ENCODE results near the gene FRYL.
A peak's percentile ranks its signal among the peaks of the same experiment; 100 is the strongest.
"Not testable (repeated sequence)": the region's sequence is repeated elsewhere in the genome, so short reads cannot be mapped to it uniquely, and the experiment has no call there.

Gene FRYL

GRCh38 chr4:48761286-48761685, 18.8 kb downstream of the FRYL start:
- Histone ChIP-seq H3K36me3 (ENCODE audit: control insufficient read depth, insufficient read depth, low read length, severe bottlenecking) (no peaks in the 10 kb centered on the region), H3K9me3 (ENCODE audit: control insufficient read depth, low read length) (no peaks in the 10 kb centered on the region), H3K4me1 (ENCODE audit: control insufficient read depth, insufficient read depth, low read length) (no peaks in the 10 kb centered on the region), H3K4me3 (ENCODE audit: low read length) (no peak overlapping the region), H3K27me3 (replicated peaks; ENCODE audit: control insufficient read depth, insufficient read depth, low read length) (no peaks in the 10 kb centered on the region), H3K9ac (ENCODE audit: low read length) (no peak overlapping the region)
- DNase-seq (ENCODE audit: low read depth): no peak

DNA sequence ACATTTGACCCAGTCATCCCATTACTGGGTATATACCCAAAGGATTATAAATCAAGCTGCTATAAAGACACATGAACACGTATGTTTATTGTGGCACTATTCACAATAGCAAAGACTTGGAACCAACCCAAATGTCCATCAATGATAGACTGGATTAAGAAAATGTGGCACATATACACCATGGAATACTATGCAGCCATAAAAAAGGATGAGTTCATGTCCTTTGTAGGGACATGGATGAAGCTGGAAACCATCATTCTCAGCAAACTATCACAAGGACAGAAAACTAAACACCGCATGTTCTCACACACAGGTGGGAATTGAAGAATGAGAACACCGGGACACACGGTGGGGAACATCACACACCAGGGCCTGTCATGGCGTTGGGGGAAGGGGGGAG, 21.4 kb downstream of the FRYL start:
- not testable (repeated sequence) for H3K36me3 ChIP-seq (ENCODE audit: control insufficient read depth, insufficient read depth, low read length, severe bottlenecking); H3K4me3 ChIP-seq (ENCODE audit: low read length); H3K9me3 ChIP-seq (ENCODE audit: control insufficient read depth, low read length); DNase-seq (ENCODE audit: low read depth); H3K9ac ChIP-seq (ENCODE audit: low read length); H3K27me3 ChIP-seq (replicated peaks; ENCODE audit: control insufficient read depth, insufficient read depth, low read length); H3K4me1 ChIP-seq (ENCODE audit: control insufficient read depth, insufficient read depth, low read length)

DNA sequence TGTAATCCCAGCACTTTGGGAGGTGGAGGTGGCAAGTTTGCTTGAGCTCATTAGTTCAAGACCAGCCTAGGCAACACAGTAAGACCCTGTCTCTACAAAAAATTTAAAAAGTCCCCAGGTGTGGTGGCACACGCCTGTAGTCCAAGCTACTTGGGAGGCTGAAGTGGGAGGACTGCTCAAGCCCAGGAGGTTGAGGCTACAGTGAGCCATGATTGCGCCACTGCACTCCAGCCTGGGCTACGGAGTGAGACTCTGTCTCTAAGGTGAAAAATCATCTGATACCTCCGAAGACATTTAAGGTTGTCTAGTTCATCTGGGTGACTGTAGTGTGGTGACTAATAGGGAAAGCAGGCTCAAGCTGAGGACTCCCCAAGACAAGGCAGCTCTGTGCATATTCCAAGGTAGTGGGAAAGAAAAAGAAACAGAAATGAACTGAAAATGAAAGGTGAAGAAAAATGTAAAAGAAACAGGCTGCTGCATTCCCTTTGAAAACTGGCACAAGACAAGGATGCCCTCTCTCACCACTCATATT, 23.3 kb downstream of the FRYL start:
- Histone ChIP-seq H3K9ac (ENCODE audit: low read length) (no peak overlapping the region), H3K36me3 (ENCODE audit: control insufficient read depth, insufficient read depth, low read length, severe bottlenecking) (no peaks in the 10 kb centered on the region), H3K9me3 (ENCODE audit: control insufficient read depth, low read length) (no peaks in the 10 kb centered on the region), H3K27me3 (replicated peaks; ENCODE audit: control insufficient read depth, insufficient read depth, low read length) (no peaks in the 10 kb centered on the region), H3K4me3 (ENCODE audit: low read length) (no peak overlapping the region), H3K4me1 (ENCODE audit: control insufficient read depth, insufficient read depth, low read length) (no peaks in the 10 kb centered on the region)
- DNase-seq (ENCODE audit: low read depth): no peak

- no peak overlapping the region for H3K4me3 ChIP-seq (ENCODE audit: low read length)
- no peaks in the 10 kb centered on the region for H3K9me3 ChIP-seq (ENCODE audit: control insufficient read depth, low read length)
- DNase-seq (ENCODE audit: low read depth): no peak
- no peaks in the 10 kb centered on the region for H3K36me3 ChIP-seq (ENCODE audit: control insufficient read depth, insufficient read depth, low read length, severe bottlenecking)
- no peak overlapping the region for H3K9ac ChIP-seq (ENCODE audit: low read length)
- H3K27me3 ChIP-seq (replicated peaks; ENCODE audit: control insufficient read depth, insufficient read depth, low read length): no peaks in the 10 kb centered on the region
- H3K4me1 ChIP-seq (ENCODE audit: control insufficient read depth, insufficient read depth, low read length): no peaks in the 10 kb centered on the region
Measured at GRCh38 chr4:48755281-48755680, 24.8 kb downstream of the FRYL start.

DNA sequence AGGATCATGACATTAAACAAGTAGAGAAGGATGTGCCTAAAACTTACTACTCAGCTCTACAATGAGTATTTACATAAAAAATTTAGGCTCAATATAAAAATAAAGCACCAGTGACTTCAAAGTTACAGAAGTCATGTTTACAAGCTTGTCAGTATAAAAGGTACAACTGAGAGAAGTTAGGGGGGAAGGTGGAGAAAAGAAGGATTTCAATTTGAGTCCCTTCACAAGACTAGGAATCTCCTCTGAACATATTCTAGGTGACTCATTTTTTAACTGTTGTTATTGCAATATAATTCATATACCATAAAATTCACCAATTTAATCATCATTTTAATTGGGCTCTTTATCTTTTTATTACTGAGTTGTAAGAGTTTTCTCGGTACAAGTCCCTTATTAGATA, 26.9 kb downstream of the FRYL start:
- H3K9ac ChIP-seq (ENCODE audit: low read length): no peak overlapping the region
- H3K4me3 ChIP-seq (ENCODE audit: low read length): no peak overlapping the region
- no peaks in the 10 kb centered on the region for H3K27me3 ChIP-seq (replicated peaks; ENCODE audit: control insufficient read depth, insufficient read depth, low read length)
- no peaks in the 10 kb centered on the region for H3K36me3 ChIP-seq (ENCODE audit: control insufficient read depth, insufficient read depth, low read length, severe bottlenecking)
- no peak for DNase-seq (ENCODE audit: low read depth)
- H3K4me1 ChIP-seq (ENCODE audit: control insufficient read depth, insufficient read depth, low read length): no peaks in the 10 kb centered on the region
- H3K9me3 ChIP-seq (ENCODE audit: control insufficient read depth, low read length): no peaks in the 10 kb centered on the region

GRCh38 chr4:48752726-48753125, 27.4 kb downstream of the FRYL start:
- Histone ChIP-seq H3K36me3 (ENCODE audit: control insufficient read depth, insufficient read depth, low read length, severe bottlenecking) (no peaks in the 10 kb centered on the region), H3K9ac (ENCODE audit: low read length) (no peak overlapping the region), H3K4me1 (ENCODE audit: control insufficient read depth, insufficient read depth, low read length) (no peaks in the 10 kb centered on the region), H3K9me3 (ENCODE audit: control insufficient read depth, low read length) (no peaks in the 10 kb centered on the region), H3K4me3 (ENCODE audit: low read length) (no peak overlapping the region), H3K27me3 (replicated peaks; ENCODE audit: control insufficient read depth, insufficient read depth, low read length) (no peaks in the 10 kb centered on the region)
- no peak for DNase-seq (ENCODE audit: low read depth)

DNA sequence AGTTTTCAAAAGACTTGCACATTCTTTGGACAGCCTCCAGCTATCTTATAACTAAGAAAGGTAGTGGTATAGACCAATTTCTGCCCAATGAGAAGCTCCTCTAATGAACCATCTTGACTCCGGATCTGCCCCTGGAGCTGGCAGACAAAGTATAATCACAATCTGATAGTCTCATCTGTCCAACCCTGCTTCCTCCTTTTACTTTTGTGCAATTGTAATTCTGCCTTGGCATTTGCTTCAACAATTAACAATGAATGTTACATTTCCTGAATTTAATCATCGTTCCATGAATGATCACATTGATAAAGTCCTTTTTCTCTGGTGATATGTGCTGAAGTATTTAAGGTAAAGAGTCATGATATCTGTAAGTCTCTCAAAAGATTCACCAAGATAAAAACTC, 27.8 kb downstream of the FRYL start:
- Histone ChIP-seq H3K9me3 (ENCODE audit: control insufficient read depth, low read length) (no peaks in the 10 kb centered on the region), H3K36me3 (ENCODE audit: control insufficient read depth, insufficient read depth, low read length, severe bottlenecking) (no peaks in the 10 kb centered on the region), H3K9ac (ENCODE audit: low read length) (no peak overlapping the region), H3K4me1 (ENCODE audit: control insufficient read depth, insufficient read depth, low read length) (no peaks in the 10 kb centered on the region), H3K4me3 (ENCODE audit: low read length) (no peak overlapping the region), H3K27me3 (replicated peaks; ENCODE audit: control insufficient read depth, insufficient read depth, low read length) (no peaks in the 10 kb centered on the region)
- no peak for DNase-seq (ENCODE audit: low read depth)

DNA sequence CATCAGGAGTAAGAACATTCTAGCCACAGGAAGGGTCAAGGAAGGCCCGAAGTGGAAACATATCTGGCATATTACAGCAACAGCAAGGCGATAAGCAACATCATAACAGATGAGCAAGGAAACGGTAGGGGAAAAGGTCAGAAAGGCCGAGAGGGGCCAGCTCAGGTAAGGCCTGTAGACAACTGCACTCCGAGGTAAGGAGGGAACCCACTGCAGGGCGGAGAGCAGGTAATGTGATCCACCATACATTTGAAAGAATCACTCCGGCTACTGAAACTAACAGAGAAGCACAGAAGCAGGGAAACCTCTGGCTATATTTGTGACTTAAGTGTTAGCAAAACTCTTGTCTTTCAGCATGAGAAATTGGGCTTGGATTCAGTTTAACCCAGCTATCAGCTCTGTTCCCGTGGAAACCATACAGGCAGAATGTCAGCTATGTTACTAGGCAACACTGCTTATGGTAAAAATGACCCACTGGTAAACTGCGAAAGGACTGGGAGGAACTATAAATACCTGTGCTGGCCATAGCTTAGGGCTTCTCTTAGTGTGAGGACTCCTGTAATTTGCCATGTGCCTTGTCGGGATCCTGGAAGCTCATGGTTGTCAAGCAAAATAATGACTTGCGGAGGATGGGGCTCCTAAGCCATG, 31.0 kb downstream of the FRYL start:
- H3K36me3 ChIP-seq (ENCODE audit: control insufficient read depth, insufficient read depth, low read length, severe bottlenecking): no peaks in the 10 kb centered on the region
- no peaks in the 10 kb centered on the region for H3K9me3 ChIP-seq (ENCODE audit: control insufficient read depth, low read length)
- no peak overlapping the region for H3K4me3 ChIP-seq (ENCODE audit: low read length)
- no peak for DNase-seq (ENCODE audit: low read depth)
- H3K4me1 ChIP-seq (ENCODE audit: control insufficient read depth, insufficient read depth, low read length): no peaks in the 10 kb centered on the region
- H3K9ac ChIP-seq (ENCODE audit: low read length): no peak overlapping the region
- H3K27me3 ChIP-seq (replicated peaks; ENCODE audit: control insufficient read depth, insufficient read depth, low read length): no peaks in the 10 kb centered on the region

DNA sequence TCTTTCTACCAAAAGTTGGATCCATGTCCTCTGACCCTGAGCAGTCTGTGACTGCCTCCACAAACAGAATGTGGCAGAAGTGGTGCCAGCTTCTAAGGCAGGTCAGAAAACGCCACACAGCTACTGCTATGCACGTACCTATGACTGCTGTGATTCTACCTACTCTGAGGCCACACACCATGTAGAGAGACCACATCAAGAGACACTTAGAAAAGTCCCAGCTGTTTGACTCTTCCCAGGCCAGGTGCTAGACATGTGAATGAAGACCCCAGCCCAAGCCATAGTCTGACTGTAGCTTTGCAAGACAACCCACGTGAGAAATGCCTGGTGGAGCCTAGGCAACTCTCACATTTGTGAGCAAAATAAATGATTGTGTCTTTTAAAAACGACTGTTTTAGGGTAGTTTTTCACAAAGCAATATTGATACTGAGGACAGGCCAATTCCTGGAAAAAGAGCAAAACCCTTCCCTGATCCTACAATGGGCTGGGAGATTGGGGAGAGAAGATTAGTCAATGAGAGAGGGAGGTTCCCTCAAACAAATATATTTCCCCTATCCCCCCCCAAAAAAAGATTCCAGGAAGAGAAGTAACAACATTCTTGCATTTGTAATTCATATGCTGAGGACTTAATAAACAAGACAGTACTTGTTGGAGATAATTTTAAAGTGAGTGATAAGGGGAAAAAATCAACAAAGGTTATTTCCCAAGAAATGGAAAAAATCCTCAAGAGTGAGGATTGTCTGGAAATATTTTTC, 33.3 kb downstream of the FRYL start:
- Histone ChIP-seq H3K4me1 (ENCODE audit: control insufficient read depth, insufficient read depth, low read length) (peaks cover 6% of the 10 kb centered on the region), H3K27me3 (replicated peaks; ENCODE audit: control insufficient read depth, insufficient read depth, low read length) (no peaks in the 10 kb centered on the region), H3K4me3 (ENCODE audit: low read length) (no peak overlapping the region), H3K9ac (ENCODE audit: low read length) (no peak overlapping the region), H3K9me3 (ENCODE audit: control insufficient read depth, low read length) (no peaks in the 10 kb centered on the region), H3K36me3 (ENCODE audit: control insufficient read depth, insufficient read depth, low read length, severe bottlenecking) (no peaks in the 10 kb centered on the region)
- no peak for DNase-seq (ENCODE audit: low read depth)

GRCh38 chr4:48745223-48745622, 34.9 kb downstream of the FRYL start:
- not testable (repeated sequence) for H3K36me3 ChIP-seq (ENCODE audit: control insufficient read depth, insufficient read depth, low read length, severe bottlenecking); H3K4me1 ChIP-seq (ENCODE audit: control insufficient read depth, insufficient read depth, low read length); DNase-seq (ENCODE audit: low read depth); H3K4me3 ChIP-seq (ENCODE audit: low read length); H3K9me3 ChIP-seq (ENCODE audit: control insufficient read depth, low read length); H3K9ac ChIP-seq (ENCODE audit: low read length); H3K27me3 ChIP-seq (replicated peaks; ENCODE audit: control insufficient read depth, insufficient read depth, low read length)

DNA sequence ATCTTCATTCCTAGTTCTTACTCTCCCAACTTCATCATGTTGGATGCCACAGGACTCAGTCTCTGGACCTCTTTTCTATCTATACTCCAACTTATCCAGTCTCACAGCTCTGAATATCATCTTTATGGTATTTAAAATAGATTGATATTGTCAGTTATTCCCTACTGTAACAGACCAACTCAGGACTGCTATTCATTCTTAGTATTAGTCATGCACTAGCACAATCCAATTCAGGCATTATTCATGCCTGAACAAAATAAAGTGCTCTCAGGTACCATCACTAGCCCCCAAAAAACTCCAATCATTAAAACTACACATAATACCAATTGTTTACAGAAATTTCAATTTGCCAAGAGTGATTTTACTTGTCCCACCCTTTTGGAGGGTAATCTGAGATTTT, 37.7 kb downstream of the FRYL start:
- H3K9me3 ChIP-seq (ENCODE audit: control insufficient read depth, low read length): no peaks in the 10 kb centered on the region
- no peaks in the 10 kb centered on the region for H3K27me3 ChIP-seq (replicated peaks; ENCODE audit: control insufficient read depth, insufficient read depth, low read length)
- H3K36me3 ChIP-seq (ENCODE audit: control insufficient read depth, insufficient read depth, low read length, severe bottlenecking): no peaks in the 10 kb centered on the region
- peaks cover 6% of the 10 kb centered on the region for H3K4me1 ChIP-seq (ENCODE audit: control insufficient read depth, insufficient read depth, low read length)
- no peak overlapping the region for H3K9ac ChIP-seq (ENCODE audit: low read length)
- DNase-seq (ENCODE audit: low read depth): peak; percentile 4
- no peak overlapping the region for H3K4me3 ChIP-seq (ENCODE audit: low read length)

All from adipocyte (in vitro differentiated cells).